22Rv1 (cell line): ENCODE data around the gene IDI2.

Experiments
- CTCF ChIP-seq: fragments of 450-650 bp; IDR thresholded peaks from 2 replicates; pipeline ENCODE4 v1.5.1; 2017; ENCODE audit warnings: mild to moderate bottlenecking
- ZFX ChIP-seq: fragments of 450-650 bp; IDR thresholded peaks from 2 replicates; pipeline ENCODE4 v1.6.1; 2017; ENCODE audit warnings: antibody characterized with exemption, borderline replicate concordance

GRCh38 chr10:985361-985760, 40.3 kb downstream of the IDI2 start:
- TF ChIP-seq CTCF: no peak
- TF ChIP-seq ZFX: no peak
